Neuron (in vitro differentiated cells): ENCODE data around the gene KLRF1.

Experiments
- H2AFZ ChIP-seq: one replicate; pipeline ENCODE4 v1.6.1; 2013; ENCODE audit warnings: low read depth, mild to moderate bottlenecking, inconsistent platforms, low read length, moderate library complexity
- H3K27me3 ChIP-seq: one replicate; pipeline ENCODE4 v1.6.1; 2013; ENCODE audit warnings: low read length; ENCODE audit not compliant: insufficient read depth
- H3K36me3 ChIP-seq: one replicate; pipeline ENCODE4 v1.6.1; 2013; ENCODE audit warnings: low read length; ENCODE audit not compliant: insufficient read depth
- H3K4me1 ChIP-seq: one replicate; pipeline ENCODE4 v1.6.1; 2013; ENCODE audit warnings: low read length; ENCODE audit not compliant: insufficient read depth
- H3K4me3 ChIP-seq: 2 replicates; pipeline ENCODE4 v1.5.1; 2013; ENCODE audit warnings: mild to moderate bottlenecking, low read length, moderate library complexity
- H3K9me3 ChIP-seq: one replicate; pipeline ENCODE4 v1.6.1; 2013; ENCODE audit warnings: low read length

Gene KLRF1

GRCh38 chr12:9827209-9827888 is at the start of gene KLRF1:
KLRF1 (plus strand) TSS chr12:9827481; CDS start chr12:9827545, 64 bp downstream.
- H2AFZ ChIP-seq = no peak within 1 kb of the TSS
- H3K4me1 ChIP-seq = no peaks in the 10 kb centered on the region
- H3K36me3 ChIP-seq = no peaks in the 10 kb centered on the region
- no peak within 1 kb of the TSS for H3K4me3 ChIP-seq
- H3K27me3 ChIP-seq = no peaks in the 10 kb centered on the region
- no peaks in the 10 kb centered on the region for H3K9me3 ChIP-seq

- no peak overlapping the region for H2AFZ ChIP-seq
- H3K4me3 ChIP-seq = no peak overlapping the region
- no peaks in the 10 kb centered on the region for H3K4me1 ChIP-seq
- no peaks in the 10 kb centered on the region for H3K36me3 ChIP-seq
- no peaks in the 10 kb centered on the region for H3K27me3 ChIP-seq
- H3K9me3 ChIP-seq = no peaks in the 10 kb centered on the region
These were observed 48.1 kb upstream of the KLRF1 start for GRCh38 chr12:9779209-9779608.

GRCh38 chr12:9781360-9781759 is 45.9 kb upstream of the KLRF1 start:
- Histone ChIP-seq H3K4me1 (no peaks in the 10 kb centered on the region), H3K9me3 (no peaks in the 10 kb centered on the region), H2AFZ (no peak overlapping the region), H3K27me3 (no peaks in the 10 kb centered on the region), H3K4me3 (no peak overlapping the region), H3K36me3 (no peaks in the 10 kb centered on the region)

GRCh38 chr12:9782547-9783382 is 44.5 kb upstream of the KLRF1 start:
- Histone ChIP-seq H3K4me3 (no peak overlapping the region), H3K9me3 (no peaks in the 10 kb centered on the region), H3K4me1 (peaks cover 2% of the 10 kb centered on the region), H3K27me3 (no peaks in the 10 kb centered on the region), H2AFZ (no peak overlapping the region), H3K36me3 (no peaks in the 10 kb centered on the region)

- Histone ChIP-seq H3K27me3 (no peaks in the 10 kb centered on the region), H3K4me3 (no peak overlapping the region), H3K4me1 (peaks cover 2% of the 10 kb centered on the region), H2AFZ (no peak overlapping the region), H3K9me3 (no peaks in the 10 kb centered on the region), H3K36me3 (no peaks in the 10 kb centered on the region)
These were observed 43.0 kb upstream of the KLRF1 start for GRCh38 chr12:9784326-9784725.

GRCh38 chr12:9784816-9785215 is 42.5 kb upstream of the KLRF1 start:
- no peaks in the 10 kb centered on the region for H3K36me3 ChIP-seq
- no peaks in the 10 kb centered on the region for H3K27me3 ChIP-seq
- H2AFZ ChIP-seq = no peak overlapping the region
- no peak overlapping the region for H3K4me3 ChIP-seq
- no peaks in the 10 kb centered on the region for H3K9me3 ChIP-seq
- peaks cover 2% of the 10 kb centered on the region for H3K4me1 ChIP-seq

- Histone ChIP-seq H3K9me3 (no peaks in the 10 kb centered on the region), H2AFZ (no peak overlapping the region), H3K4me3 (no peak overlapping the region), H3K36me3 (no peaks in the 10 kb centered on the region), H3K27me3 (no peaks in the 10 kb centered on the region), H3K4me1 (peaks cover 2% of the 10 kb centered on the region)
These were observed 40.3 kb upstream of the KLRF1 start for GRCh38 chr12:9786726-9787717.

GRCh38 chr12:9792185-9792900 is 34.9 kb upstream of the KLRF1 start:
- Histone ChIP-seq H2AFZ (no peak overlapping the region), H3K4me3 (no peak overlapping the region), H3K36me3 (no peaks in the 10 kb centered on the region), H3K4me1 (no peaks in the 10 kb centered on the region), H3K9me3 (no peaks in the 10 kb centered on the region), H3K27me3 (peaks cover 3% of the 10 kb centered on the region)

GRCh38 chr12:9792961-9793617 is 34.2 kb upstream of the KLRF1 start:
- Histone ChIP-seq H3K27me3 (peaks cover 3% of the 10 kb centered on the region), H3K4me1 (no peaks in the 10 kb centered on the region), H3K36me3 (no peaks in the 10 kb centered on the region), H3K4me3 (no peak overlapping the region), H3K9me3 (no peaks in the 10 kb centered on the region), H2AFZ (no peak overlapping the region)

- Histone ChIP-seq H2AFZ (no peak overlapping the region), H3K36me3 (no peaks in the 10 kb centered on the region), H3K9me3 (no peaks in the 10 kb centered on the region), H3K27me3 (peaks cover 3% of the 10 kb centered on the region), H3K4me3 (no peak overlapping the region), H3K4me1 (no peaks in the 10 kb centered on the region)
These were observed 33.4 kb upstream of the KLRF1 start for GRCh38 chr12:9793779-9794395.

GRCh38 chr12:9794484-9795093 is 32.7 kb upstream of the KLRF1 start:
- H3K36me3 ChIP-seq = no peaks in the 10 kb centered on the region
- H2AFZ ChIP-seq = no peak overlapping the region

More at GRCh38 chr12:9794484-9795093, 32.7 kb upstream of the KLRF1 start:
- Histone ChIP-seq H3K9me3 (no peaks in the 10 kb centered on the region), H3K27me3 (peaks cover 3% of the 10 kb centered on the region), H3K4me3 (no peak overlapping the region), H3K4me1 (no peaks in the 10 kb centered on the region)
